Measurements from ENCODE around the gene LDLRAD3. TPM values are rescaled to one million over a fixed set of nuclear protein-coding genes. Genes with fewer than 3 reads are reported as not detected.

Gene LDLRAD3
- total RNA-seq, 2 donors from 2014 or later, result 19.2 to 30.6 TPM

DNA sequence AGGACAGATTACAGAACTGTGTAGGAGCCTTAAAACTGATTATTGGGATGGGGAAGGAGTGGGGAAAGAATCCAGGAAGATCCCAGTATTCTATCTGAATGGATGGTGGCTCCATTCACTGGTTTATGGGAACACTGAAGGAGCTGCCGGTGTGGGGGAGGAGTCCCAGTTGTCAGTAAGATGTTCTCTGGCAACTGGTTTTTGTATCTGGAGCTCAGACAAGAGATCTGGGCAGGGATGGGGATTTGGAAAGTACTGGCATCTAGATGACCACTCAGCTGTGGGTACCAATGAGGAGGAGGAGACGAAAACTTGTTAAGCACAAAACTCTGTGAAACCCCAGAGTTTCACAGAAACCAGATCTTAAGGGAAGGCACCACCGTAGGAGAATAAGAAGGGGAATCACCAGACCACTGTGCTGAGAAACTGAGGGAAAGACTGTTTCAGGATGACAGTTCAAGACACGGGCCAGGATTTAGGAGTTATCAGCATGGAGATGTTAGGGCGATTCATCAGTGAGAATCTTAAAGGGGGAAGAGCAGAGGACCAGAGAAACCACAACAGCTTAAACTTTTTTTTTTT, 28.1 kb downstream of the LDLRAD3 start:
- Mint-ChIP-seq H3K27me3 (ENCODE audit: insufficient read depth) (no peaks in the 10 kb centered on the region), H3K36me3 (ENCODE audit: low read depth) (peaks cover 38% of the 10 kb centered on the region), H3K4me3 (no peak overlapping the region), H3K27ac (no peak overlapping the region), H3K9me3 (peaks cover 33% of the 10 kb centered on the region), H3K4me1 (peaks cover 5% of the 10 kb centered on the region)
- peaks cover 4% of the 10 kb centered on the region for H3K36me3 ChIP-seq (ENCODE audit: control insufficient read depth, insufficient read depth, low read length)
- no peak overlapping the region for H3K4me3 ChIP-seq (ENCODE audit: low read length)
- H3K27ac ChIP-seq (ENCODE audit: low read depth, low read length), result no peak overlapping the region
- peaks cover 21% of the 10 kb centered on the region for H3K9me3 ChIP-seq (ENCODE audit: control insufficient read depth, low read length)
- no peak overlapping the region for H3K9ac ChIP-seq (ENCODE audit: extremely low read depth, low read length, poor library complexity, severe bottlenecking)
- 84 to 89% methylated on average over 5 of the region's 5 CpGs for WGBS, 2 experiments (ENCODE audit: insufficient coverage in 1 of 2, insufficient read length in 1 of 2)
- no peaks in the 10 kb centered on the region for H3K27me3 ChIP-seq (ENCODE audit: control insufficient read depth, insufficient read depth, low read length, poor library complexity, severe bottlenecking)
- DNase-seq, result no peak
- H3K4me1 ChIP-seq (ENCODE audit: control insufficient read depth, insufficient read depth, low read length), result no peaks in the 10 kb centered on the region
- TF ChIP-seq, protein P1, sequence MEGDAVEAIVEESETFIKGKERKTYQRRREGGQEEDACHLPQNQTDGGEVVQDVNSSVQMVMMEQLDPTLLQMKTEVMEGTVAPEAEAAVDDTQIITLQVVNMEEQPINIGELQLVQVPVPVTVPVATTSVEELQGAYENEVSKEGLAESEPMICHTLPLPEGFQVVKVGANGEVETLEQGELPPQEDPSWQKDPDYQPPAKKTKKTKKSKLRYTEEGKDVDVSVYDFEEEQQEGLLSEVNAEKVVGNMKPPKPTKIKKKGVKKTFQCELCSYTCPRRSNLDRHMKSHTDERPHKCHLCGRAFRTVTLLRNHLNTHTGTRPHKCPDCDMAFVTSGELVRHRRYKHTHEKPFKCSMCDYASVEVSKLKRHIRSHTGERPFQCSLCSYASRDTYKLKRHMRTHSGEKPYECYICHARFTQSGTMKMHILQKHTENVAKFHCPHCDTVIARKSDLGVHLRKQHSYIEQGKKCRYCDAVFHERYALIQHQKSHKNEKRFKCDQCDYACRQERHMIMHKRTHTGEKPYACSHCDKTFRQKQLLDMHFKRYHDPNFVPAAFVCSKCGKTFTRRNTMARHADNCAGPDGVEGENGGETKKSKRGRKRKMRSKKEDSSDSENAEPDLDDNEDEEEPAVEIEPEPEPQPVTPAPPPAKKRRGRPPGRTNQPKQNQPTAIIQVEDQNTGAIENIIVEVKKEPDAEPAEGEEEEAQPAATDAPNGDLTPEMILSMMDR (conservative IDR thresholded peaks at IDR 0.05), result no peak

DNA sequence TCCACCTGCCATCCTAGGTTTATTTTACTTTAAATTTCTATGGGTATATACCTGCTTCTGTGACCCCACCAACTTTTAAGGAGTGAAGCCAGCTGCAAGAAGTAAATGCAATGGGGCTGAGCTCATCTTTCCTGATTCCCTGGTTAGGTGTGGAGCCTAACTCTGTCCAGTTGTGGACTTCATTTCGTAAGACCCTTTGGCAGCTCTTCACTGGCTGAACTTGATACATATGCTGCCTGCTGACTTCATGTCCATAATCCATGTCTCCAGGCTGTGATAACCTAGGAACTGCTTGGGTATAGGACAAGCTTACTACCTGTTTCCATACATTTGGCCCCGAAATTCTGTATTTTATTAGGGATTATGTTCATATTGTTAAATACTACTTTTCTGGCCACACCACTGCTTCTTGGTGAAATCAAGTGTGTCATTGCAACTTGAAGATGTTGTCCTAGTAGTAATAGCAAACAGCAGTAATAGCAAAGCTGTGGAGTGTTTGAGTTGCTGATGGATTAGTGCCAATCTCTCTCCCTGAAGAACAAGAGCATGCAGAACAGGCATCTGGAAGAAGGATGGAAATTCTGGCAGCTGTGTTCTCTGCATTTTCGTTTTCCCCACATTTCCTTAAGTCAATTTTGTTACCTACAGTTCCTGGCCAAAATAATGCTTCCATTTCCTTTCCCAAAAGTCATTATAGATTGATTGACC, 31.2 kb downstream of the LDLRAD3 start:
- Mint-ChIP-seq H3K27ac (no peak overlapping the region), H3K36me3 (ENCODE audit: low read depth) (peaks cover 45% of the 10 kb centered on the region), H3K9me3 (peaks cover 33% of the 10 kb centered on the region), H3K27me3 (ENCODE audit: insufficient read depth) (peaks cover 10% of the 10 kb centered on the region), H3K4me3 (no peak overlapping the region), H3K4me1 (peaks cover 13% of the 10 kb centered on the region)
- Histone ChIP-seq H3K4me3 (ENCODE audit: low read length) (no peak overlapping the region), H3K4me1 (ENCODE audit: control insufficient read depth, insufficient read depth, low read length) (no peaks in the 10 kb centered on the region), H3K9ac (ENCODE audit: extremely low read depth, low read length, poor library complexity, severe bottlenecking) (no peak overlapping the region), H3K27ac (ENCODE audit: low read depth, low read length) (no peak overlapping the region), H3K36me3 (ENCODE audit: control insufficient read depth, insufficient read depth, low read length) (peaks cover 4% of the 10 kb centered on the region), H3K27me3 (ENCODE audit: control insufficient read depth, insufficient read depth, low read length, poor library complexity, severe bottlenecking) (no peaks in the 10 kb centered on the region), H3K9me3 (ENCODE audit: control insufficient read depth, low read length) (peaks cover 21% of the 10 kb centered on the region)
- DNase-seq, result no peak
- TF ChIP-seq, protein P1 (conservative IDR thresholded peaks at IDR 0.05), result no peak
- 93 to 94% methylated on average over 1 to 3 of the region's 3 CpGs for WGBS, 2 experiments (ENCODE audit: insufficient coverage in 1 of 2, insufficient read length in 1 of 2)

DNA sequence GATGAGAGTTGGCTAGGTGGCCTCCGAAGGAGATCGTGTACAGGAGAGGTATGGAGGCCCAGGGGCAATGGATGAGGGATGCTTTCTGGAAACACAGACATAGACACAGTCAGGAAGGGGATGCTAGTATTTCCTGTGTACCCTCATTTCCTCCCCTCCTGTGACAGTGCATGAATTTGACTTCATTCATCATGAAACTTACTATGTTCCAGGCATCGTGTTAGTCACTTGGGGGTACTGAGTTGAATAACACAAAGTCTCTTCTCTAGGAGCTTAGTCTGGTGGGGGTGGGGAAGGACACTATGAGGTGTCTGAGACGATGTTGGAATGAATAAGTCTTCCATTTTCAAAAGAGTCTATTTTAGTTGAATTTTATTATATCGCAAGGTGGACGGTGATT, 32.6 kb downstream of the LDLRAD3 start:
- H3K4me1 ChIP-seq (ENCODE audit: control insufficient read depth, insufficient read depth, low read length), result no peaks in the 10 kb centered on the region
- H3K9ac ChIP-seq (ENCODE audit: extremely low read depth, low read length, poor library complexity, severe bottlenecking), result no peak overlapping the region
- Mint-ChIP-seq H3K27ac (no peak overlapping the region), H3K36me3 (ENCODE audit: low read depth) (peaks cover 45% of the 10 kb centered on the region), H3K9me3 (peaks cover 33% of the 10 kb centered on the region), H3K27me3 (ENCODE audit: insufficient read depth) (peaks cover 13% of the 10 kb centered on the region), H3K4me3 (no peak overlapping the region), H3K4me1 (peaks cover 20% of the 10 kb centered on the region)
- H3K4me3 ChIP-seq (ENCODE audit: low read length), result no peak overlapping the region
- no peak overlapping the region for H3K27ac ChIP-seq (ENCODE audit: low read depth, low read length)
- H3K36me3 ChIP-seq (ENCODE audit: control insufficient read depth, insufficient read depth, low read length), result peaks cover 4% of the 10 kb centered on the region
- peaks cover 21% of the 10 kb centered on the region for H3K9me3 ChIP-seq (ENCODE audit: control insufficient read depth, low read length)
- TF ChIP-seq, protein P1 (conservative IDR thresholded peaks at IDR 0.05), result no peak
- DNase-seq, result no peak
- WGBS, 2 experiments (ENCODE audit: insufficient coverage in 1 of 2, insufficient read length in 1 of 2), result 97% methylated on average over 6 of the region's 6 CpGs; no CpG with 5 or more reads in 1 of the 2 experiments
- H3K27me3 ChIP-seq (ENCODE audit: control insufficient read depth, insufficient read depth, low read length, poor library complexity, severe bottlenecking), result no peaks in the 10 kb centered on the region
